ENCODE measurements around the gene PSAT1.

PSAT1 gene

DNA sequence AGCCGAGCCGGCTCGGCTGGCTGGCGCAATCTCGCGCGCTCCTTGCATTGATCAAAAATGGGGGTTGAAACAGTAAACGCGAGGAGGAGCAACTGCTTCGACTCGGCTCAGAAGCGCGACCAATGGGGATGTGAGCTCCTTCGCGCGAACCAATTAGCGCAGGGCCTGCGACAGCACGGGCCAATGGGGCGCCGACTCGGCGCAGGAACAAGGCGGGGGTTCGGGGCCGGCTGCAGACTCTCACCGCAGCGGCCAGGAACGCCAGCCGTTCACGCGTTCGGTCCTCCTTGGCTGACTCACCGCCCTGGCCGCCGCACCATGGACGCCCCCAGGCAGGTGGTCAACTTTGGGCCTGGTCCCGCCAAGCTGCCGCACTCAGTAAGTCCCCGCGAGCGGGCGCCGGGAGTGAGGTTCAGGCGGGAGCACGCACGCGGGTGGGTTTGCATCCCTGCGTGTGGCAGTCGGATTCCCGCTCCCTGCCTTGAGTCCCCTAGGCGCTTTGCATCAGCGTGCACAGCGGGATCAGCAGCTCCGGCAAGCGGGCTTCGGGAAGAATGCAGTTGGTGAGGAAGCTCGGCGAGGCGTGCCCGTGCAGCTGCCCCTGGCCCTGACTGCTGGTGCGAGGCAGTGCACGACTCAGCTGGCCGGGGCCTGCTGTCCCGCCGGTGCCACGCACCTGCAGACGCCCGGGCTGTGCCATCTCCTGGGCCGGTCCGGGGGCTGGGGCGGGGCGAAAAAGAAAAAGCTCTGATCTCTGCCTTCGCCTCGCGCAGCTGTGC, at the start of gene PSAT1:
PSAT1 (plus strand) TSS at position 233 of the 779 bp plus-strand sequence; CDS start at position 319, 86 bp downstream.
- TF ChIP-seq TCF12 (IDR thresholded peaks at IDR 0.05; ENCODE audit: low read depth) (peak; percentile 49), TEAD4 (IDR thresholded peaks at IDR 0.05) (no peak), RAD21 (IDR thresholded peaks at IDR 0.05; ENCODE audit: low read depth) (no peak), EP300 (IDR thresholded peaks at IDR 0.05; ENCODE audit: borderline replicate concordance) (no peak), ZBTB7A (IDR thresholded peaks at IDR 0.05; ENCODE audit: low read depth) (peak; percentile 20; the same call in 1 of the 2 replicates), FOXM1 (IDR thresholded peaks at IDR 0.05; ENCODE audit: borderline replicate concordance, low read depth) (no peak; the same call in 1 of the 2 replicates), EGR1 (IDR thresholded peaks at IDR 0.05) (0 out of 2 replicates have a peak, but pooled peaks have one; percentile 23), CREB1 (IDR thresholded peaks at IDR 0.05; ENCODE audit: low read depth) (0 out of 2 replicates have a peak, but pooled peaks have one; percentile 1), TAF1 (IDR thresholded peaks at IDR 0.05; ENCODE audit: low read depth) (peak; percentile 81), NFIC (IDR thresholded peaks at IDR 0.05) (peak; percentile 4; the same call in 1 of the 2 replicates), CEBPB (IDR thresholded peaks at IDR 0.05) (peak; percentile 84), YY1 (IDR thresholded peaks at IDR 0.05; ENCODE audit: low read depth) (0 out of 2 replicates have a peak, but pooled peaks have one; percentile 49)
- TF ChIP-seq, protein P1, sequence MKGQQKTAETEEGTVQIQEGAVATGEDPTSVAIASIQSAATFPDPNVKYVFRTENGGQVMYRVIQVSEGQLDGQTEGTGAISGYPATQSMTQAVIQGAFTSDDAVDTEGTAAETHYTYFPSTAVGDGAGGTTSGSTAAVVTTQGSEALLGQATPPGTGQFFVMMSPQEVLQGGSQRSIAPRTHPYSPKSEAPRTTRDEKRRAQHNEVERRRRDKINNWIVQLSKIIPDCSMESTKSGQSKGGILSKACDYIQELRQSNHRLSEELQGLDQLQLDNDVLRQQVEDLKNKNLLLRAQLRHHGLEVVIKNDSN (IDR thresholded peaks at IDR 0.05) = no peak
- TF ChIP-seq, protein P2, sequence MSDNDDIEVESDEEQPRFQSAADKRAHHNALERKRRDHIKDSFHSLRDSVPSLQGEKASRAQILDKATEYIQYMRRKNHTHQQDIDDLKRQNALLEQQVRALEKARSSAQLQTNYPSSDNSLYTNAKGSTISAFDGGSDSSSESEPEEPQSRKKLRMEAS (IDR thresholded peaks at IDR 0.05) = peak; percentile 68
- TF ChIP-seq, protein P3, sequence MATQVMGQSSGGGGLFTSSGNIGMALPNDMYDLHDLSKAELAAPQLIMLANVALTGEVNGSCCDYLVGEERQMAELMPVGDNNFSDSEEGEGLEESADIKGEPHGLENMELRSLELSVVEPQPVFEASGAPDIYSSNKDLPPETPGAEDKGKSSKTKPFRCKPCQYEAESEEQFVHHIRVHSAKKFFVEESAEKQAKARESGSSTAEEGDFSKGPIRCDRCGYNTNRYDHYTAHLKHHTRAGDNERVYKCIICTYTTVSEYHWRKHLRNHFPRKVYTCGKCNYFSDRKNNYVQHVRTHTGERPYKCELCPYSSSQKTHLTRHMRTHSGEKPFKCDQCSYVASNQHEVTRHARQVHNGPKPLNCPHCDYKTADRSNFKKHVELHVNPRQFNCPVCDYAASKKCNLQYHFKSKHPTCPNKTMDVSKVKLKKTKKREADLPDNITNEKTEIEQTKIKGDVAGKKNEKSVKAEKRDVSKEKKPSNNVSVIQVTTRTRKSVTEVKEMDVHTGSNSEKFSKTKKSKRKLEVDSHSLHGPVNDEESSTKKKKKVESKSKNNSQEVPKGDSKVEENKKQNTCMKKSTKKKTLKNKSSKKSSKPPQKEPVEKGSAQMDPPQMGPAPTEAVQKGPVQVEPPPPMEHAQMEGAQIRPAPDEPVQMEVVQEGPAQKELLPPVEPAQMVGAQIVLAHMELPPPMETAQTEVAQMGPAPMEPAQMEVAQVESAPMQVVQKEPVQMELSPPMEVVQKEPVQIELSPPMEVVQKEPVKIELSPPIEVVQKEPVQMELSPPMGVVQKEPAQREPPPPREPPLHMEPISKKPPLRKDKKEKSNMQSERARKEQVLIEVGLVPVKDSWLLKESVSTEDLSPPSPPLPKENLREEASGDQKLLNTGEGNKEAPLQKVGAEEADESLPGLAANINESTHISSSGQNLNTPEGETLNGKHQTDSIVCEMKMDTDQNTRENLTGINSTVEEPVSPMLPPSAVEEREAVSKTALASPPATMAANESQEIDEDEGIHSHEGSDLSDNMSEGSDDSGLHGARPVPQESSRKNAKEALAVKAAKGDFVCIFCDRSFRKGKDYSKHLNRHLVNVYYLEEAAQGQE (IDR thresholded peaks at IDR 0.05; ENCODE audit: low read depth) = no peak

DNA sequence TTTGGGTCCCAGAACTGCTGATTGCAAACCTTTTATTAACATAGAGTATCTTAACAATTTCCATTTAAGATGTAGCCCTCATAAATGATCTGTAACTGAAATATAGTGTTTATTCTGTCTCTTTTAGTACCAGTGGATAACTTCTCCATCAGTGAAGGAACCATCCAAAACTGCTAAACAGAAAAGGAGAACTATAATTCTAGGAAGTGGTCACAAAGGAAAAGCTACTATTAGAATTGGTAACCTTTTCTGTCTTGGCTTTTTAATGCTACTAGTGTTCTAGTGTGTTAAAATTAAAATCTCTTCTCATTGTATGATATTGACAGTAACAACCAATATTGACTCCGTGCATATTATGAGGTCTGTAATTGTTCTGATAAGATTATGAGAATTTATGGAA, 48.3 kb upstream of the PSAT1 start:
- no peak for TF ChIP-seq TAF1 (IDR thresholded peaks at IDR 0.05; ENCODE audit: low read depth)
- TF ChIP-seq, protein P1 (IDR thresholded peaks at IDR 0.05) = no peak
- TF ChIP-seq RAD21 (IDR thresholded peaks at IDR 0.05; ENCODE audit: low read depth) = no peak
- TF ChIP-seq TEAD4 (IDR thresholded peaks at IDR 0.05) = no peak

DNA sequence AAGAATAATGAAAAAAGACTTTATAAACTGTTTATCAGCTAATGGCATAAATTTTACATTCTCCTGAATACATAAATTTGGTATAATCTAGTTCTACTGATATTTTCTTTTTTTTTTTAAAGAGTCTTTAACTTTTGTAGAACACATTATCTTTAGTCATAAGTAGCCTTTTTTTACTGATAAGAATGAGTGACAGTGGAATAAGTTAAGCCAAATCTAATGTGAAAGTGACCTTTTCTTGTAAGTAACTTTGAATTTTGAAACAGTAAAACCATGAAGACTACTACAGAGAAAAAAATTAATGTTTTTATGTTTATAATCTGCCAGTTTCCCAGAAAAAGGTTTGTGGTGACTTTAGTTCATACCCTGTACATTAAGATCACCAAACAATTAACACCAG, 47.4 kb upstream of the PSAT1 start:
- TF ChIP-seq YY1 (IDR thresholded peaks at IDR 0.05; ENCODE audit: low read depth) (no peak), FOXM1 (IDR thresholded peaks at IDR 0.05; ENCODE audit: borderline replicate concordance, low read depth) (no peak), NFIC (IDR thresholded peaks at IDR 0.05) (no peak), EGR1 (IDR thresholded peaks at IDR 0.05) (no peak), RAD21 (IDR thresholded peaks at IDR 0.05; ENCODE audit: low read depth) (no peak), ZBTB7A (IDR thresholded peaks at IDR 0.05; ENCODE audit: low read depth) (no peak), EP300 (IDR thresholded peaks at IDR 0.05; ENCODE audit: borderline replicate concordance) (no peak), TAF1 (IDR thresholded peaks at IDR 0.05; ENCODE audit: low read depth) (no peak), CEBPB (IDR thresholded peaks at IDR 0.05) (no peak), TCF12 (IDR thresholded peaks at IDR 0.05; ENCODE audit: low read depth) (no peak), CREB1 (IDR thresholded peaks at IDR 0.05; ENCODE audit: low read depth) (no peak), TEAD4 (IDR thresholded peaks at IDR 0.05) (no peak)
- TF ChIP-seq, protein P1 (IDR thresholded peaks at IDR 0.05) = no peak
- TF ChIP-seq, protein P2 (IDR thresholded peaks at IDR 0.05) = no peak
- TF ChIP-seq, protein P3 (IDR thresholded peaks at IDR 0.05; ENCODE audit: low read depth) = no peak

GRCh38 chr9:78252616-78253015, 44.3 kb upstream of the PSAT1 start:
- TF ChIP-seq CREB1 (IDR thresholded peaks at IDR 0.05; ENCODE audit: low read depth) = no peak
- TF ChIP-seq, protein P2 (IDR thresholded peaks at IDR 0.05) = no peak
- TF ChIP-seq EGR1 (IDR thresholded peaks at IDR 0.05) = no peak
- no peak for TF ChIP-seq ZBTB7A (IDR thresholded peaks at IDR 0.05; ENCODE audit: low read depth)
- no peak for TF ChIP-seq YY1 (IDR thresholded peaks at IDR 0.05; ENCODE audit: low read depth)
- no peak for TF ChIP-seq CEBPB (IDR thresholded peaks at IDR 0.05)
- TF ChIP-seq, protein P1 (IDR thresholded peaks at IDR 0.05) = no peak
- no peak for TF ChIP-seq FOXM1 (IDR thresholded peaks at IDR 0.05; ENCODE audit: borderline replicate concordance, low read depth)
- TF ChIP-seq NFIC (IDR thresholded peaks at IDR 0.05) = no peak
- no peak for TF ChIP-seq TCF12 (IDR thresholded peaks at IDR 0.05; ENCODE audit: low read depth)
- TF ChIP-seq TEAD4 (IDR thresholded peaks at IDR 0.05) = no peak
- TF ChIP-seq RAD21 (IDR thresholded peaks at IDR 0.05; ENCODE audit: low read depth) = no peak
- no peak for TF ChIP-seq TAF1 (IDR thresholded peaks at IDR 0.05; ENCODE audit: low read depth)
- no peak for TF ChIP-seq EP300 (IDR thresholded peaks at IDR 0.05; ENCODE audit: borderline replicate concordance)
- TF ChIP-seq, protein P3 (IDR thresholded peaks at IDR 0.05; ENCODE audit: low read depth) = no peak

All from Ishikawa (cell line).